Body of pancreas (tissue), 4 donors: Measurements from ENCODE around the gene CZIB. TPM values are rescaled to one million over a fixed set of nuclear protein-coding genes. Genes with fewer than 3 reads are reported as not detected.

ENCODE experiments used
- ATAC-seq: fragments of 150-250 bp; one replicate; pipeline ENCODE4 v1.9.1; 2016
- DNase-seq, 4 donors: peaks; one replicate each; pipeline ENCODE4 v3.0.0-alpha.2; 2019
- H3K27ac ChIP-seq, 4 donors: fragments of 200-600 bp; sonication (generic); 1 replicate in 3 of 4; 2 replicates in 1 of 4; pipeline versions ENCODE4 v1.5.1 to v1.6.1; 2016 to 2019; ENCODE audit warnings: mild to moderate bottlenecking in 1 of 4, mixed read lengths in 1 of 4, moderate library complexity in 1 of 4
- H3K27me3 ChIP-seq, 2 donors: fragments of 200-600 bp; sonication (generic); one replicate each; pipeline ENCODE4 v1.6.0; 2016; ENCODE audit warnings: mild to moderate bottlenecking in 1 of 2
- H3K36me3 ChIP-seq, 2 donors: fragments of 200-600 bp; sonication (generic); replicated peaks in 1 of 2; 2 replicates each; pipeline ENCODE4 v1.5.1; 2016; ENCODE audit warnings: low read depth in 2 of 2; ENCODE audit not compliant: insufficient read depth in 1 of 2
- H3K4me1 ChIP-seq: fragments of 200-600 bp; sonication (generic); one replicate; pipeline ENCODE4 v1.6.0; 2016
- H3K4me3 ChIP-seq, 2 donors: fragments of 200-600 bp; sonication (generic); 1 replicate in 1 of 2; 2 replicates in 1 of 2; pipeline ENCODE4 v1.5.1; 2016 to 2019
- H3K9me3 ChIP-seq, 3 donors: fragments of 200-600 bp; sonication (generic); 1 replicate in 2 of 3; 2 replicates in 1 of 3; pipeline ENCODE4 v1.5.1; 2016
- CTCF ChIP-seq, 7 experiments: fragments of 450-650 bp in 4 of 7; fragments of 200-600 bp in 3 of 7; sonication (generic) in 3 of 7; IDR thresholded peaks; one replicate each; pipeline ENCODE4 v1.5.1; 2016 to 2019; ENCODE audit warnings: antibody characterized with exemption in 7 of 7
- POLR2A ChIP-seq, 3 donors: fragments of 450-650 bp; IDR thresholded peaks; one replicate each; pipeline ENCODE4 v1.6.1; 2016; ENCODE audit warnings: antibody characterized with exemption in 3 of 3, mild to moderate bottlenecking in 2 of 3
- WGBS, 2 donors: methylation state at CpG; one replicate each; pipeline ENCODE4 v1.1.5; 2017; 5-methylcytosine and 5-hydroxymethylcytosine counted together
- intact Hi-C: fragments of 100-400 bp; cut with DNase I; formaldehyde crosslinking; loops from one replicate; pipeline ENCODE4 v1.15.1; 2023
- total RNA-seq, 2 donors: library from RNA; depleted of rRNA; stranded (reverse); fragments of >200 nt; gene quantifications; one replicate each; pipeline ENCODE4 v1.1.0, GENCODE V29; 2016

The CZIB gene
- total RNA-seq, 2 donors from 2014 or later = 14.5 to 18.9 TPM

DNA sequence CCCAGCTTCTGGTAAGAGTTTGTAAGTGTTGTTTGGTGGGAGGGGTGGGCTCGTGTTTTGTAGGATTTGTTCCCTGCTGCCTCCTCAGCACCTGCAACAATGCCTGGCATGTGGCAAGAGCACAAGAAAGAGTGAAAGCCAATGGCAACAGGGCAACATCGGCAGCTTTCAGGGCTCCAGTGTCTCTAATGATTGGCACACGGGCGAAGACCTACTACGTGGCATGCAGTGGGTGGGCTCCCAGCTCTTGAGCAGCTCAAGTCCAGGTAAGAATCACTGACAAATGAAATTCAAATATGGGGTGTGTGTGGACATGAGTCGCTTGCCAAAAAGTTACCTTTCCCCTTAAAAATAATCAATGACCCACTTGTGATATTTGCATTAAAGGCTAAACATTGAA lies 54.1 kb downstream of the CZIB start:
- intact Hi-C loops = no loop called here

GRCh38 chr1:53165408-53165961 lies 54.9 kb downstream of the CZIB start:
- Histone ChIP-seq H3K36me3 (no peaks in the 10 kb centered on the region), H3K27me3 (no peaks in the 10 kb centered on the region), H3K4me3 (no peak overlapping the region), H3K27ac (no peak overlapping the region), H3K9me3 (no peaks in the 10 kb centered on the region), H3K4me1 (no peaks in the 10 kb centered on the region)
- TF ChIP-seq POLR2A (IDR thresholded peaks at IDR 0.05) (no peak), CTCF (IDR thresholded peaks at IDR 0.05) (no peak)
- intact Hi-C loops = no loop called here
- DNase-seq (no peak), ATAC-seq (no peak)
- 63 to 68% methylated on average over 5 of the region's 5 CpGs for WGBS, 2 donors

More for the DNA sequence above, 54.1 kb downstream of the CZIB start:
- no peaks in the 10 kb centered on the region for H3K27me3 ChIP-seq
- DNase-seq (no peak), ATAC-seq (no peak)
- no peak overlapping the region for H3K27ac ChIP-seq
- H3K9me3 ChIP-seq = no peaks in the 10 kb centered on the region
- no peak overlapping the region for H3K4me3 ChIP-seq
- no peaks in the 10 kb centered on the region for H3K36me3 ChIP-seq
- TF ChIP-seq POLR2A (IDR thresholded peaks at IDR 0.05) (no peak), CTCF (IDR thresholded peaks at IDR 0.05) (no peak)
- H3K4me1 ChIP-seq = no peaks in the 10 kb centered on the region
- 66 to 72% methylated on average over 6 of the region's 6 CpGs for WGBS, 2 donors

Other genes starting within 250 kb of the CZIB start
- 100 to 1,000 TPM in 1 of 2 donors, 10 to 100 TPM in 1; 35.8 to 123 TPM for gene PODN, start 158.4 kb downstream of the CZIB start, total RNA-seq
- gene SLC1A7, start 78.0 kb downstream of the CZIB start, total RNA-seq = not detected
- 10 to 100 TPM; 14.5 to 15.6 TPM for gene CPT2, start 23.8 kb downstream of the CZIB start, total RNA-seq
- 10 to 100 TPM in 1 of 2 donors, 1 to 10 TPM in 1; 9.6 to 15.2 TPM for gene MAGOH, start 17.9 kb upstream of the CZIB start, total RNA-seq
- 1 to 10 TPM; 1.3 to 4.2 TPM for gene LRP8, start 107.4 kb upstream of the CZIB start, total RNA-seq
- gene DMRTB1, start 238.8 kb upstream of the CZIB start, total RNA-seq = not detected